Stomach (tissue), 9 donors: ENCODE results near the gene CTXN3. TPM values are rescaled to one million over a fixed set of nuclear protein-coding genes. Genes with fewer than 3 reads are reported as not detected.

Experiments
- DNase-seq, 2 donors: peaks; one replicate each; pipeline versions ENCODE4 v3.0.0 to v3.0.0-alpha.2; 2013 to 2019
- H3K27ac ChIP-seq, 5 donors: fragments of 200-600 bp in 4 of 5; sonication (generic) in 4 of 5; one replicate each; pipeline ENCODE4 v1.5.1; 2013 to 2019; ENCODE audit warnings: mild to moderate bottlenecking in 1 of 5, moderate library complexity in 1 of 5
- H3K27me3 ChIP-seq, 3 donors: fragments of 200-600 bp; sonication (generic); one replicate each; pipeline ENCODE4 v1.5.1; 2017 to 2019; ENCODE audit warnings: mixed run types in 1 of 3
- H3K36me3 ChIP-seq, 4 donors: fragments of 200-600 bp; sonication (generic); 1 replicate in 3 of 4; 2 replicates in 1 of 4; pipeline ENCODE4 v1.5.1; 2016 to 2019
- H3K4me1 ChIP-seq, 4 donors: fragments of 200-600 bp; sonication (generic); one replicate each; pipeline ENCODE4 v1.5.1; 2016 to 2019
- H3K4me3 ChIP-seq, 4 donors: fragments of 200-600 bp; sonication (generic) in 3 of 4; one replicate each; pipeline ENCODE4 v1.5.1; 2016 to 2019; ENCODE audit warnings: mild to moderate bottlenecking in 1 of 4
- H3K9me3 ChIP-seq, 4 donors: fragments of 200-600 bp; sonication (generic); one replicate each; pipeline ENCODE4 v1.5.1; 2016 to 2019
- CTCF ChIP-seq, 7 experiments: fragments of 450-650 bp in 4 of 7; fragments of 200-600 bp in 3 of 7; sonication (generic) in 3 of 7; IDR thresholded peaks; one replicate each; pipeline ENCODE4 v1.5.1; 2016 to 2019; ENCODE audit warnings: antibody characterized with exemption in 7 of 7, control low read depth in 2 of 7, mild to moderate bottlenecking in 1 of 7
- EP300 ChIP-seq: sonication (generic); formaldehyde crosslinking; IDR thresholded peaks from one replicate; pipeline ENCODE4 v1.6.1; 2017; ENCODE audit warnings: antibody characterized with exemption
- POLR2A ChIP-seq, 4 donors: fragments of 450-650 bp; IDR thresholded peaks; one replicate each; pipeline ENCODE4 v1.6.1; 2016; ENCODE audit warnings: antibody characterized with exemption in 4 of 4, control low read depth in 2 of 4, mild to moderate bottlenecking in 1 of 4, moderate library complexity in 1 of 4
- POLR2AphosphoS5 ChIP-seq, 3 donors: sonication (generic); formaldehyde crosslinking; IDR thresholded peaks; one replicate each; pipeline ENCODE4 v1.6.1; 2016; ENCODE audit warnings: antibody characterized with exemption in 3 of 3
- WGBS, 5 donors: extraction: QIAGEN DNeasy Blood & Tissue Kit in 3 of 5; methylation state at CpG; one replicate each; pipeline versions ENCODE4 v1.1.5 to v1.1.7; 2013 to 2018; 5-methylcytosine and 5-hydroxymethylcytosine counted together
- intact Hi-C: fragments of 100-400 bp; cut with DNase I; formaldehyde crosslinking; loops from one replicate; pipeline ENCODE4 v1.15.1; 2023; ENCODE audit warnings: low total_unique reads
- polyA plus RNA-seq, 3 donors: library from polyadenylated mRNA; stranded (reverse); fragments of 200-250 nt; gene quantifications; one replicate each; pipeline ENCODE4 v1.2.3, GENCODE V29; 2013
- total RNA-seq, 5 donors: library from RNA; depleted of rRNA; stranded (reverse); fragments of >200 nt; gene quantifications; one replicate each; pipeline versions ENCODE4 v1.1.0 to v1.2.3, GENCODE V29; 2014 to 2016
- donor health status: healthy with polysubstance abuse.
- donor health status: Bipolar disorder and iron deficiency.
- donor health status: healthy.

CTXN3 gene
- total and polyA plus RNA-seq, 8 donors: not detected

DNA sequence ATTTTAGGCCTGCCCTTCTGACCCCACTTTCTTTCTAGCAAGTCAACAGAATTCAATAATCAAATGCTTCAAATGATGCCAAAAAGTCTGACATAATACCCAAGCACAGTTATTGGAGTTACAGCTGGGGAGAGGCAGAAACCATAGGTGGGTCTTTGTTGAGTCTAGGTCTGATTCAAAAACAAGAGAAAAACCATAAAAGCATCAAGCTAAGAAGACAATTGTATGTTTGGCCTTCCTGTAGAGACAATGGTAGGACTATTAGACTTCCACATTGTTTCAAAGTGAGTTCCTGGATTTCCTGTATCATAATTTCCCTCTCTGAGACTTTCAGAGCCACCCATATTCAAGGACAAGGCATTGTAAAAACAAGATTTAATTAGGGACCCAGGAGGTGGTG lies 37.5 kb downstream of the CTXN3 start:
- H3K36me3 ChIP-seq: no peaks in the 10 kb centered on the region
- H3K4me3 ChIP-seq: no peak overlapping the region
- intact Hi-C loops: no loop called here
- H3K9me3 ChIP-seq: no peaks in the 10 kb centered on the region
- DNase-seq: no peak
- no peak for TF ChIP-seq POLR2A (IDR thresholded peaks at IDR 0.05)
- no peak for TF ChIP-seq POLR2AphosphoS5 (IDR thresholded peaks at IDR 0.05)
- TF ChIP-seq EP300: no peak
- TF ChIP-seq CTCF (IDR thresholded peaks at IDR 0.05): no peak
- no peaks in the 10 kb centered on the region for H3K4me1 ChIP-seq
- no peak overlapping the region for H3K27ac ChIP-seq
- H3K27me3 ChIP-seq: no peaks in the 10 kb centered on the region

- Histone ChIP-seq H3K36me3 (no peaks in the 10 kb centered on the region), H3K4me3 (no peak overlapping the region), H3K27ac (no peak overlapping the region), H3K4me1 (no peaks in the 10 kb centered on the region), H3K27me3 (no peaks in the 10 kb centered on the region), H3K9me3 (no peaks in the 10 kb centered on the region)
- intact Hi-C loops: no loop called here
- WGBS, 5 donors: 87 to 94% (median 89%) methylated on average over 1 of the region's 1 CpG
- DNase-seq: no peak
- TF ChIP-seq EP300 (no peak), POLR2AphosphoS5 (IDR thresholded peaks at IDR 0.05) (no peak), CTCF (IDR thresholded peaks at IDR 0.05) (no peak), POLR2A (IDR thresholded peaks at IDR 0.05) (no peak)
Measured at GRCh38 chr5:127694518-127695171, 45.8 kb downstream of the CTXN3 start.

DNA sequence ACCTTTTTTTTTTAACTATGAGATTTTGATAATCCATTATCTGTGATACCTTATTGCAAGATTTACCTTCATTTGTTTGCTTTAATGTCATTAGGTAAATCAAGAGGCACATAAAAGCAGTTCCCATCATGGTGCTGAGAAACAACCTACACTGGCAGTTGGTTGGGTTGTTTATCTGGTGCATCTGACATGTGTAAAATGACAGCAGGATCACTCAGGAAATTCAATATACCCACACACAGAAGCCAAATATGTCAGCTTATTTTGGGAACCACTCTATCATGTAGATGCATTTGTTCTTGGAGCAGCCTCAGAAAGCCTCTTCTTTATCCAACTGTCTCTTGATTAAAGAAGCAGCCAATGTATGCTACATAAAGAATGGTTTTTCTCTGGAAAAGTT lies 46.5 kb downstream of the CTXN3 start:
- intact Hi-C loops: no loop called here
- H3K27ac ChIP-seq: no peak overlapping the region
- no peak overlapping the region for H3K4me3 ChIP-seq
- no peaks in the 10 kb centered on the region for H3K36me3 ChIP-seq
- TF ChIP-seq POLR2A (IDR thresholded peaks at IDR 0.05): no peak
- no peak for TF ChIP-seq CTCF (IDR thresholded peaks at IDR 0.05)
- no peak for TF ChIP-seq POLR2AphosphoS5 (IDR thresholded peaks at IDR 0.05)
- no peak for TF ChIP-seq EP300
- no peaks in the 10 kb centered on the region for H3K4me1 ChIP-seq
- H3K9me3 ChIP-seq: no peaks in the 10 kb centered on the region
- H3K27me3 ChIP-seq: no peaks in the 10 kb centered on the region
- no peak for DNase-seq

DNA sequence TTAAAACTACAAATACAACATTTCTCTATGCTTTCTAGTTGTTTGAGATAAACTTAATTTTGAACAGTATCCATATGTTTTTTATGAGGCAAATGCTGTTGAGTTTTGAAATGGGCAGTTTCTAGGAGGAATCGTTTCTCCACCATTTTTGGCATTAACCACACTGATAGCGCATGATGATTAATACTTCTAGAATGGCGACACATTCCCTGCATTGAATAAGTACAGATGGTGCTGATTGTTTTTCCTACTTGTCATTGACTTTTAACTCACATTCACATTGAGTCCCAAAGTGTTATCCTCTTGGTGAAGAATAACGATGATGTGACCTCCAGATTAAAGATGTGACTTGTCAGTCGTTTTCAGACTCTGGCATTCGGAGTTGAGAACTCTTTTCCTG lies 47.8 kb downstream of the CTXN3 start:
- Histone ChIP-seq H3K27me3 (no peaks in the 10 kb centered on the region), H3K4me3 (no peak overlapping the region), H3K9me3 (no peaks in the 10 kb centered on the region), H3K36me3 (no peaks in the 10 kb centered on the region), H3K4me1 (no peaks in the 10 kb centered on the region), H3K27ac (no peak overlapping the region)
- no peak for DNase-seq
- no peak for TF ChIP-seq POLR2AphosphoS5 (IDR thresholded peaks at IDR 0.05)
- no peak for TF ChIP-seq POLR2A (IDR thresholded peaks at IDR 0.05)
- TF ChIP-seq CTCF (IDR thresholded peaks at IDR 0.05): no peak
- no peak for TF ChIP-seq EP300
- WGBS, 5 donors: 73 to 82% (median 80%) methylated on average over 6 of the region's 6 CpGs
- intact Hi-C loops: no loop called here
